Kidney capillary endothelial cell (primary cell): ENCODE results near the gene YIF1A.
A peak's percentile ranks its signal among the peaks of the same experiment; 100 is the strongest.

Experiments used
- DNase-seq: peaks from one replicate; pipeline ENCODE4 v3.0.0-alpha.2; 2018; ENCODE audit warnings: low spot score

Gene YIF1A, protein sequence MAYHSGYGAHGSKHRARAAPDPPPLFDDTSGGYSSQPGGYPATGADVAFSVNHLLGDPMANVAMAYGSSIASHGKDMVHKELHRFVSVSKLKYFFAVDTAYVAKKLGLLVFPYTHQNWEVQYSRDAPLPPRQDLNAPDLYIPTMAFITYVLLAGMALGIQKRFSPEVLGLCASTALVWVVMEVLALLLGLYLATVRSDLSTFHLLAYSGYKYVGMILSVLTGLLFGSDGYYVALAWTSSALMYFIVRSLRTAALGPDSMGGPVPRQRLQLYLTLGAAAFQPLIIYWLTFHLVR

DNA sequence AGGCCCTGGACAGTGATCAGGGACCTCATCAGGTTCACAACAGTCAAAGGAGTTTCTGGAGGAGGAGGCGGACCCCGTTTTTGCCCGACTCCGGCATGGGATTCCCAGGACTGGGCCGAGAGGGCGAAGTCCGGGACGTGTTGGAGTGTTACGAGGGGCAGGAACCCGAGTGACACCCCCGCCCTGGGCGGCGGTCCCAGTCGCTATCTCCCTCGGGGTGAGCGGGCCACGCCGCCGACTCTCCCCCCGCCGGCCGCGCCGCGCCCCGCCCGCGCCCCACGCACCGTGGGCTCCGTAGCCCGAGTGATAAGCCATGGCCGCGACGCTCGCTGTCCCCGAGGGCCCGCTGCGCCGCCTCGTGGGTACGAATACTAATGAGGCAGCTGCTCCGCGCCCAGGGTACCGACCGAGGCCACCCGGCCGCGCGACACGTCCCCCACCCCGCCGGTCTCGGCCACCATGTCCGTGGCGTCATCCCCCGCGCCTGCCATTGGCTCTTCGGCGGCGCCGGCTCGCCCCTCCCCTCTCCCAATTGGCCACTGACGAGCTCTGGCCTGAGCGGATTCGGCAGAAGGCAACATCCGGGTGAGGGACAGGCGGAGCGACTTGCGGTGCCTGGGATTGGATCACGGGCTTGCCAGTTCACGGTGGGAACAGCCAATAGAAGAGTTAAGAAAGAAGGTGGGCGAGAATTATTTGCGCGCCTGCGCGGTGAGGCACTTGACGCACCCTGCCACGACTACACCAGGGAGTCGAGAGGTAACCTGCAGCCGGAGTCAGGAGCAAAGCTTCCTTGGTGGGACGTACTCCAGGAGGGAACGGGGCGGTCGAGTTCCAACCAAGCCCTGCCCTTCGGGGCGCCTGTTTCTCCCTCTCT lies at the start of gene YIF1A:
Gene YIF1A, minus strand, starts transcription at position 473 of the 877 bp plus-strand sequence. Its CDS starts 158 bp downstream, at position 315.
- peak; percentile 99 for DNase-seq

DNA sequence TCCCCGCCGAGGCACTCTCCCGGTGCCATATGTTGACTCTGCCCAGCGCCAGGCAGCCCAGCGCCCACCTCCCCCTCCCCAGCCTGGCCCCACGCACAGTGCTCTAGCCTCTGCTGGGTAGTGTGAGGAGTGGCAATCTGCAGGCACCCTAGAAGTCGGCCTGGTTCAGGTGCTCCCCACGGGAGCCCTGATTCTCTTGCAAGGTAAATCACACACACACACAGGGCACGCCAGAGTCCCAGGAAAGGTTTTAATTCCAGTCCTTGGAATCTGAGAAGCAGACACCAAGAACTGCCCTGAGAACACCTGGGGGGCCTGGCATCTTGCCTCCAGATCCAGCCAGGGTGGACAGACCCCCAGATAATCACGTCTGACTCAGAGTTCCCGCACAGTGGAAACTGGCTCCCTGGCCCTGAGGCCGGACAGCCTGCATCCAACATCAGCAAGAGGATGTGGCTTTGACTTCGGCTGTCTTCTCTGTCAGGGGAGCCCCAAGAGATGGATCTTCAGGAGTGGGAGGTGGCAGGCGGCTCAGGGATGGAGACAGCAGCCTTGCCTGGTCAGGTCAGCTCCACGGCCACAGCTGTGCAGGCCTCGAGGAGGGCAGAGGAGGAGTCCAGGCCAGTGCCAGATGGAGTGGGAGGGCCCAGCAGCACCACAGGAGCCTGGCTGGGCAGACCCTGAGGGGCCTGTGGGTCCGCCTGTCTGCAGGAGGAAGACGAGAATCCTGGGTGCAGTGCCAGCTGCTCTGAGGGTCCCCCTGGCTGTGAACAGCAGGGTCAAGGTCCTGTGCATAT lies 48.4 kb upstream of the YIF1A start:
- DNase-seq, result no peak

DNA sequence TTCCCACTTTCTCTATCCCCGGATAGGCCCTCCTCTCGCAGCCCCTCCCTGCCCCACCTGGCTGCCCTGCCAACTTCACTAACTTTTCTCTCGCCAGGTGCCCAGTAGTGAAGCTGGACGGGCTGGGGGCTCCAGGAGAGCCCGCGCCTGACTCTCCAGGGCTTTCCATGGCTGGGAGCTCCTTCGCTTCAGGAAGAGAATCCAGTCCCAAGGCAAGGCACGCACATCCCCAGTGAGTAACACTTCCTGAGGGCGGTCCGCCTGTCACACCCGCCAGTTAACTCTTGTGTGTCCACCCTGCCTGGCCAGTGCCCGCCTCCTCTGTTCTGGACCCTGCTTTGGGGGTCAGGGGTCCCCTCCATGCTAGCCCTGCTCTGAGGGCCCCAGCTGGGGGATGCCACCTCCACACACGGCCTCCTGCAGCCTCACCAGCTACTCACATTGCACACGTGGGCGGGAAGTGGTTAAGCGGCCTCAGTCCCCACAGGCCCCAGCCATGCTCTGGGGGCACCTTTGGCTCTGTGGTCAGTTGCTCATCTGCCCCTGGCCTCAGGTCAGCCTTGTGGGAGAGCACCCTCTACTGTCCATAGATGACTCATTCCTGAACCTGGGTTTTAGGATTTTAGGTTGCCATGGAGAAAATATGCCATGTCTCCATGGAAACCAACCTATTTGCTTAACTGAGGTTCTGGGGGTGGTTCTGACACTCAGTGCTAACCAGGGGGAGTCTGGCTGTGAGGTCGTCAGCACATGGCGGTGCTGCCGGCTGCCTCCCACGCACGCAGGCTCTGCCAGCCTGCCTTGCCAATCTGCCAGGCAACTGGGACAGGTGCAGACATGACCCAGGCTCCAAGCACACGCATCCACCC lies 47.5 kb upstream of the YIF1A start, which contains the start of gene RIN1:
Gene RIN1, minus strand, starts transcription at position 201 of the 869 bp plus-strand sequence. Its CDS starts 32 bp downstream, at position 169.
- DNase-seq, result peak; percentile 81

DNA sequence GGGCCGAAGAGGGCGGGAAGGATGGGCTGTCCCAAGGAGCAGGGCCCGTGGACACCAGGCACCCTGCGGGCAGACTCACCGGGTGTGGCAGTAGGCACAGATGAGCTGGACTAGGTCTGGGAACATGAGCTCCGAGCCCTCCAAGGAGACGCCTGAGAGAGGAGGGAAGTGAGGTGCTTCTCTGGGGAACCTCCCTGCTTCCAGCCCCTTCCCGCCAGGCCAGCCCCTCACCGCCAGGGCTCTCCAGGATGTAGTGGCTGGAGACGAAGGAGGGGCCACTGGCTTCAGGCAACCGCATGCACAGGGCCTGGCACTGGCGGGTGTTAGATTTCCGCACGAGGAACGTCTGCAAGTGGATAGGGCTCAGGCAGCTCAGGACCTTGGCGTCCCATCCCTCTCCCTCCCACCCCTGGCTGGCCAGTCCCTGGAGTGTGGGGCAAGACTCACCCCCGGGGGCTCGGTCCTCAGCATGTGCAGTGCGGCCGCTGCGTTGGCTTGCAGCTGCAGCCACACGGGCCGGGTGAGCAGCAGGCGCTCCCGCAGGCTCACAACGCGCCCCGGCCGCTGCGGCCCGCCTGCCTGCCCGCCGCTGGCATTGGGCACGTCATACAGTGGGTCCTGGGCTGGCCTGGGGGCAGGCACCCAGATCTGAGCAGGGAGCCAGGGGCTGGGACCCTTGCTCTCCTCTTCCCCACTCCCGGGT lies 46.7 kb upstream of the YIF1A start:
- DNase-seq, result no peak

DNA sequence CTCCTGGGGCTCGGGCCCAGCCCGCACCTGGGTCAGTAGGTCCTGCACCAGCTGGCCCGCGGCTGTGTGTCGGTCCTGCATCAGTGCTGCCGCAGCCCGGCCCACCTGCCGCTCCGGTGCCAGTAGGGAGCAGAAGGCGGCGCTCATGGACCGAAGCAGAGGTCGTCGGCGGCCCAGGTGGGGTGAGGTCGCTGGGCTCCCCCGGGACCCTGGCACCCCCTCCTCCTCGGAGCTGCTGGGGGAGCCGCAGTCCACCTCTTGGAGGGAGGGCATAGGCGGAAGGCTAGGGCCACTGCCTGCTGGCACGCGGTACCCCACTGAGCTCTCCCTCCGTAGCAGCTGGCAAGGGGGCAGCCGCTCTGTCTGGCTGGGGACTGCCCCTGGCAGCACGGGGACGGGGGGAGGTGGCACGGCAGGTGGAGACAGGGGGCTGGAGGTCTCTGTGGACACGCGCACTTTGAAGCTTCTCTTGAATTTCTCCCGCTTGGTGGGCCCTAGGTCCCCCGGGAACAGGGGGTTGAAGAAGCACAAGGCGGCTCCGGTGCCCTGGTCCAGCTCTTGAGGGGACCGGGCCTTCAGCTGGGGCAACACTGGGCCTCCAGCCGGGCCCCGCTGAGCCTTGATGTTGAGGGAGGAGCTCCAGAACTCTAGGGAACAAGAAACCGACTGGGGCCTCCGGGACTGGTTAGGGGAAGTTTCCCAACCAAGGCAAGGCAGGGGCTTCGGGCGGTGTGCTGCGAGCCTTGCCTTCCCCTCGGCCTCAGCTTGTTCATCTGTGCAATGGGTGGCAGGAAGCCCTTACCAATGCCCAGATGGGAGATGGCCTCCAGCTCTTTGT lies 45.9 kb upstream of the YIF1A start:
- DNase-seq, result no peak

DNA sequence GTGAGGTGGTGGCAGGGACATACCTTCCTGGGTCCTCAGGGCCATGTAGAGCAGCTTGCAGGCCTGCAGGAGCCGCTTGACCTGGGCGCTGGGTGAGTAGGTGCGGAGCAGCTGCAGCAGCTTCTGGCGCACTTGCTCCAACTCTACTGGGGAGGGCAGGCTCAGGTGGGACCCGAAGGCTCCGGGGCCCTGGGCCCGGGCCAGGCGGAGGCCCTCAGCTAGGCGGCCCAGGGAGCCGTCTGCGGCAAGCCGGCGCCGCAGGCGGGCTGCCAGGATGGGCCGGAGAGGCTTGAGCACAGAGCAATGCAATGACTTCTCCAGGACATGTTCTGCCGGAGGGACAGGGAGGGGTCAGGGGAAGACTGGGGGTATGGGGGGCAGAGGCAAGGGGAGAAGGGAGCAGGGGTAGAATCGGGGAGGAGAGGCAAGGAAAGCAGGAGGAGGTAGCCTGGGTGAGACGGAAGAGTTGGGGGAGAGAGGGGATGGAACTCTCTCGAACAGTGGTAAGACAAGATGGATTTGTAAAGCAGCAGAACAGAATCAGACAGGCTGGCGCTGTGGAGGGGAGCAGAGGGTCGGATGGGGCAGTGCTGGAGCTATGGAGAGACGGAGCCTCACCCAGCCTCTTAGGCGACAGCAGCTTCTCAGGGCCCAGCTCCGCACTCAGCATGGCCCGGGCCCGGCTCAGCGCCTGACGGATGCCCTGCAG lies 45.1 kb upstream of the YIF1A start:
- DNase-seq, result no peak

DNA sequence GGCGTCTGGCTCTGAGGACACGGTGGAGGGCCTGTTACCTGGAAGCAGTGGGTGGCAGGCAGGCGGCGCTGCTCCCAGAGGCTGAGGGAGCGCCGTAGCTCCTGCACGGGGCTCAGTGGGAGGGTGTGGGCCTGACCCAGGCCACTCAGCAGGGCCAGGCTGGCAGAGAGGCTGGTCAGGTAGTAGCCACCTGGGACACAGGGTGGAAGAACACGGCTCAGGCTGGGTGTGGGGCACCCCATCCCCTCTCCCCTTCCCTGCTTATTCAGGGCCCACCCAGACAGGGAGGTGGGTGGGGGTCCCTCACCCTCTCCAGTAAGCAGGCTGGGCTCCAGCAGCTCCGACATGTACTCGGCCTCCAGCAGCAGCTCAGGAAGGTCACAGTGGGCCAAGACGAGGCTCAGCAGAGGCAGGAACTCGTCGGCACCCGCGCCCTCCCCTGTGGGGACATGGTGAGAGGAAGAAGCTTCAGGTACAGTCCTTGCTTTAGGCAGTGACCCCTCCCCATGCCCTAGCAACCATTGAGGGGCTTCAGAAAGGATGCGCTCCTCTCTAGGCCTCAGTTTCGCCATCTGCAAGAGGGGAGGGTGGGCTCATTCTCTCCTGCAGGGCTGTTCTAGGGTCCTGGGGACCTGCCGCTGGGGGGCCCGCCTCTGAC lies 44.4 kb upstream of the YIF1A start:
- DNase-seq, result no peak

DNA sequence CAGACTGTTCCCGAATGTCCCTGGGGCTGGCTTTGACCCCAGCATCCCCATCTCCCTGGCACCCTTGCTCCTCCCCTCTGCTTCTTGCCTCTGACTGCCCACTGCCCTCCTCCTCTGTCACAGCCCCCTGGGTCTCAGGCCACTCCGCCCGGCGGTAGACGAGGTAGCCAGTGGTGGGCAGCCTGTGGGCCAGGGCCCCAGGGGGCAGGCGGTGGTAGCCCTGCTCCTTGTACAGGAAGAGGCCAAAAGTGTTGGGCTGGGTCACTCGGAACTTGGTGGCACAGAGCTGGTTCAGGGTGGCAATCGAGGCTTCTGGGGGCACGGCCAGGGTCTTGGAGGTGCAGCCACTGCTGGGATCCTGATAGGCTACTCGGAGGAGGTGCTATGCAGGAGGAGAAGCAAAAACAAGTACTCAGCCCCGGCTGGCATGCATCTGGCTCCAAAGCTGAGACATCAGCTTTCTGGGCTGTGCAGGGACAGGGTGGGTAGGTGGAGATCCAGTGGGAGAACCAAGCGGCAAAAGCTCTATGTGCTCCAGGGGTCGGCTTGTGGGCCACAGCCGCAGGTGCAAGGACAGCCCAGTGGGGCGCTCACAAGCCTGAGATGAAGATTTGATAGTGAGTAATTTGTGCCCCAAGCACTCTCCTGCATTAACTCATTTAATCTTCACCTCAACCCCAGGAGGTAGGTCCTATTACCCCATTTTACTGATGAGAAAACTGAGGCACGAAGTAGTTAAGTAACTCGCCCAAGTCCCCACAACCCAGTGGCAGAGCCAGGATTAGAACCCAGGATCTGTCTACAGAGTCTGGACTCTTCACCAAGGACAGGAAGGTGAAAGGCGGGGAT lies 43.7 kb upstream of the YIF1A start:
- no peak for DNase-seq

DNA sequence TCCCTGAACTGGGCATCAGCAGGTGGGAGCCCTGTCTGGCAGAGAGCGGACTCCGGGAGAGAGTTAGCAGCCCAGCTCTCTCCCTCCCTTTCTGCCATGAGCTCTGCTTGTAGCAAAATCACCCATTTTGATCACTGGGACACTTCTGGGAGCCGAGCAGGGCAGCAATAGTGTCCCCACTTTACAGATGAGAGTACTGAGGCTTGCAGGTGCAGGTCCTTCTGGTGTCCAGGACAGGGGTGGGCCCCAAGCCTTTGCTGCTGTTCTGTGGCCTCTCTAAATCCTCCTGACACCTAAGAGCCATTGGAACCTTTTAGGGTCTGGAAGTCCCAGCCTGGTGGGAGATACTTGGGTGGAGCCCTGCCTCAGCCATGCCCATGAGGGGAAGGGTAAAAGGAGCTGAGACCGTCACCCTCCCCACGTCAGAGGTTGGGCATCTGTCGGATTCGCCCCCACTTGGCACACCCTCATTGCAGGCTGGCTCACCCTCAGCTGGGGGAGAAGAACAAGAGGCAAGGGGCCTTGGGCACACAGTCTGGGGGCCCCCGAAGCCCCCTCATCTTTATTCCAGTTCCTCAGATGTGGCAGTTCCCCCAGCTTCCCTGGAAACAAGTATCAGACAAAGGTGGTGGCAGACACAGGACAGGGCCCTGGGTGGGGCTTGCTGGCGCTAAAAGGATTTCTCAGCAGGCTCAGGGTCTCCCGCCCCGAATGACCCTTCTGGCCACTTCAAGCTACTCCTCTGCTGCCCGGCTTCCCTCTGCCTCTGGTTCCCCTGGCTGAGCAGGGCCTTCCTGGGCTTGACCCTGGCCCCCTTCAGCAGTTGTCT lies 42.8 kb upstream of the YIF1A start:
- DNase-seq, result no peak

DNA sequence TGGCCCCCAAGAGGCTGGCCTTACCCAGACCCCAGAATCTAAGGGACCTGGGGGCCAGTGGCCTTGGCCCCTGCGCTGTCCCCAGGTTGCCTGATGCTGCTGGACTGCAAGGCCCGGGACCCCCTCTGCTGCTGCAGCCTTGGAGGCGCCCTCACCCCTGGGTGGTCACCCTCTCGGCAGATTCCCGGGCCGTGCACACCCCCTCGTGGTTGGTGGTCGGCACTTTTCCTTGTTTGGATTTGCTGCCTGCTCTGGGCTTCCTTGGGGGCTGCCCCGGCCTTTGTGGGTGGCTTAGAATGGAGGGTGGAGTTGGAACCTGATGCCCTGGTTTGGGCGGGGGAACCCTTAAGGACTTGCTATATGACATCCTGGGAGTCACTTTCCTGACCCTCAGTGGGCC lies 42.0 kb upstream of the YIF1A start:
- DNase-seq, result no peak

DNA sequence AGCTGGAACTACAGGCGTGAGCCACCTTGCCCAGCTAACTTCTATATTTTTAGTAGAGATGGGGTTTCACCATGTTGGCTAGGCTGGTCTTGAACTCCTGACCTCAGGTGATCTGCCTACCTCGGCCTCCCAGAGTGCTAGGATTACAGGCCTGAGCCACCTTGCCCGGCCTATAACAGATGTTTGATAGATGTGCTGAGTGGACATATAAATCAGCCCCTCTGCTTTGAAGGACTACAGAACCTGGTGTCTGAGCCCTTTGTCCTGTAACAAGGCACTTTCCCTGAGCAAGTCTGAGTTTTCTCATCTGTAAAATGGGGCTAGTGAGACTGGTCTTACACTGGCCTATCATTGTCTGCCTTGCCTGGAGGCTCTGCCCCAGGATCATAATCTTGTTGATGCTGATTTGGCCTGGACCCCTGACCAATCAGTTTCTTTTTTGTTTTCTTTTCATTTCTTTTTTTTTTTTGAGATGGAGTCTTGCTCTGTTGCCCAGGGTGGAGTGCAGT lies 40.3 kb upstream of the YIF1A start:
- no peak for DNase-seq

DNA sequence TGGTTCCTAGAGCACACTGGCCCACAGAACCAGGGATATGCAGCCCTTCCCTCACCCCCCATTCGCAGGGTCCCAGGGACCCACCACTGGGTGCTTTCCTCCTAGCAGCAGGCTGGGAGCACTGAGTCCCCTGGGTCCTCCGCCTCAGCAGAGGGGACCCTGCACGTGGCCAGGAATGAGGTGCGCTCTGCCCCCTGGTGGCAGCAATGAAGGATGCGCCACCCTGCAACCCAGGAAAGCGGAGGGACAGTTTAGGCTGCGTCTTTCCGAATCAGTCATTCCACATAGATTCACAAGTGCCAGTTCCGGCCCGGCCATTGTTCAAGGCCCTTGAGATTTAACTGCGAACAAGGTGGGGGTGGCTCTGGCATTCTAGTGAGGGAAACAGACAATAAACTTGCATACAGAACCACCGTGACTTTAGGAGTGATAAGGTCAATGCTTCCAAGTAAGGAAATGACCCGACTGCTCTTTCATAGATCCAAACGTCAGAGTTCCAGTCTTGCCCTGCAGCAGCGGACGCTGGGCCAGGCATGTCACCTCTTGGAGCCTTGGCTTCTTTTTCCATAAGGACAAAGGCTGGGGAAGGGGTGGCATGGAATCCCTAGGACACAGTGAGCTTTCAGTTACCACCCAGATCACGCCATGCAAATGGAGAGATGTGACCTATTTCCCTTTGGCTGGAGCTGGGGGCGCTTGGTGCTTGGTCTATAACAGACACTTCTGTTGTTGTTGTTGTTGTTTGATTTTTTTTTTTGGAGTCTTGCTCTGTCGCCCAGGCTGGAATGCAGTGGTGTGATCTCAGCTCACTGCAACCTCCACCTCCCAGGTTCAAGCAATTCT lies 39.6 kb upstream of the YIF1A start:
- peak; percentile 98 for DNase-seq

DNA sequence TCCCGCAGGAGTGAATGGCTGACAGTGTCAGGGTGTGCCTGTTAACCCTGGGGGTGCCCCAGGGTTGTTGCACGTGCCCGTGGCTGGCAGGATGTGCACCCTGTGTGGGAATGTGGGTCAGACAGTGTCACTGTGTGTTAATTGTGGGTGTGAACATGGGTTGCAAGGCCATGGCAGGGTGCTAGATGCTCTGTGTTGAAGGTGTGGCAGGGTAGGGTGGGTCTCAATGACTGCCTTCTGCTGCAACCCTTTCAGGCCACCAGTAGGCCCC lies 39.0 kb upstream of the YIF1A start:
- DNase-seq, result no peak

DNA sequence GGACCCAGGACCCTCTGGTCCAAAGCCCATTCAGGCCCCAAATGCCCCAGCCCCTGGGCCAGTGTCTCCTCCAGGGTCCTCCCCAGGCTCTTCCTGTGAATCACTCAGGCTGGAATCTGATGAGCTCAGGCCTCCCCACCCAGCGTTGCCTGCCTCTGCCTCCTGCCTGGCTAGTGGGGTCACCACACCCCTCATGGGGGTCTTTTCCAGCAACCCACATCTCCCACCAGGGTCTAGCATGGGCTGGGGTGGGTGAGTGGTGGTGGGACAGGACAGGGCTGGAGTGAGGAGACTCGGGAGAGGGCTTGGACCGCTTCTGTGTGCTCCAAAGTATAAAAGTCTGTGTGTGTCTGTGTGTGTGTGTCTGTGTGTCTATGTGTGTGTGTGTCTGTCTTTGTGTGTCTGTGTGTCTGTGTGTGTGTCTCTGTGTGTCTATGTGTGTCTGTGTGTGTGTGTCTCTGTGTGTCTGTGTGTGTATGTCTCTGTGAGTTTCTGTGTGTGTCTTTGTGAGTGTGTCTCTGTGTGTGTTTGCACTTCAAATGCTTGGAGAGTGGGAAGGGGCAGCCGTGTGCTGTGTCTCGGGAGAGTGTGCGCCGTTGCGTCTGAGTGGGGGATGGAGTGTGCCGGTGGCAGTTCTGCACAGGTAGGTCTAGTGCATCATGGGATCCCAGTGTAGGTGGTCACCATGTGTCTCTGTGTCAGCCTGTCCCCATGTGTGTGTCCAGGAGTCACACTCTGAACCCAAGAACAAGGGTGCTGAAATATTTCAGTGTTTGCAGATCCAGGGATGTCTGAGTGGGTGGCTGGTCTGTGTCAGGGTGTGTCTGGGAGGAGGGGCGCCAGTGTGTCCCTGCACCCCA lies 38.5 kb upstream of the YIF1A start:
- peak; percentile 57 for DNase-seq
